HL-60 (cell line): Measurements from ENCODE around the gene ACRBP.

Experiments
- GABPA ChIP-seq: IDR thresholded peaks from 2 replicates; pipeline ENCODE4 v1.6.1; 2012; ENCODE audit warnings: low read depth
- POLR2AphosphoS5 ChIP-seq: IDR thresholded peaks from 2 replicates; pipeline ENCODE4 v1.6.1; 2012; ENCODE audit warnings: low read depth
- SPI1 ChIP-seq: IDR thresholded peaks from 2 replicates; pipeline ENCODE4 v1.6.1; 2012; ENCODE audit warnings: low read depth, mild to moderate bottlenecking, borderline replicate concordance
- TF ChIP-seq, protein P1 (sequence below): IDR thresholded peaks from one replicate; pipeline ENCODE4 v1.5.1; 2011; ENCODE audit warnings: low read length, control low read depth, inconsistent platforms; ENCODE audit not compliant: insufficient read depth
- TF ChIP-seq, protein P2 (sequence below): IDR thresholded peaks from 2 replicates; pipeline ENCODE4 v1.6.1; 2012; ENCODE audit warnings: low read depth; ENCODE audit not compliant: insufficient replicate concordance

DNA sequence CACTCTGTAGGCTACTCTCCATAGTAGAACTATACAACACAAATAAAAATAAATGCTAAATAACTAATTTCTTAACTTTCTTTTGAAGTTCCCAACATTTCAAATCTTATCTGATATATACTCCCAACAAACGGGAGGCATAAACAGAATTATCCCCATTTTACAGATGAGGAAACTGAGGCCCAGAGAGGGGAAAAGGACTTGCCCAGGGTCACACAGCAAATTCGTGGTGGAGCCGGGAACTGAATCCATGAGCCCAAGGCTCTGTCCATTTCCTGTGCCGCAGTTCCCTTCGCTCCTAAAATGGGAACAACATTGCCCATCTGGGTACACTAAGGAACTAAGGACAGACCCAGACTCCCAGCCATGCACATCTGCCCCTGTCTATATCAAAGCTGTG lies 29.7 kb upstream of the ACRBP start:
- TF ChIP-seq POLR2AphosphoS5 (no peak), SPI1 (no peak), GABPA (no peak)
- TF ChIP-seq, protein P1, sequence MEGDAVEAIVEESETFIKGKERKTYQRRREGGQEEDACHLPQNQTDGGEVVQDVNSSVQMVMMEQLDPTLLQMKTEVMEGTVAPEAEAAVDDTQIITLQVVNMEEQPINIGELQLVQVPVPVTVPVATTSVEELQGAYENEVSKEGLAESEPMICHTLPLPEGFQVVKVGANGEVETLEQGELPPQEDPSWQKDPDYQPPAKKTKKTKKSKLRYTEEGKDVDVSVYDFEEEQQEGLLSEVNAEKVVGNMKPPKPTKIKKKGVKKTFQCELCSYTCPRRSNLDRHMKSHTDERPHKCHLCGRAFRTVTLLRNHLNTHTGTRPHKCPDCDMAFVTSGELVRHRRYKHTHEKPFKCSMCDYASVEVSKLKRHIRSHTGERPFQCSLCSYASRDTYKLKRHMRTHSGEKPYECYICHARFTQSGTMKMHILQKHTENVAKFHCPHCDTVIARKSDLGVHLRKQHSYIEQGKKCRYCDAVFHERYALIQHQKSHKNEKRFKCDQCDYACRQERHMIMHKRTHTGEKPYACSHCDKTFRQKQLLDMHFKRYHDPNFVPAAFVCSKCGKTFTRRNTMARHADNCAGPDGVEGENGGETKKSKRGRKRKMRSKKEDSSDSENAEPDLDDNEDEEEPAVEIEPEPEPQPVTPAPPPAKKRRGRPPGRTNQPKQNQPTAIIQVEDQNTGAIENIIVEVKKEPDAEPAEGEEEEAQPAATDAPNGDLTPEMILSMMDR, result no peak
- TF ChIP-seq, protein P2, sequence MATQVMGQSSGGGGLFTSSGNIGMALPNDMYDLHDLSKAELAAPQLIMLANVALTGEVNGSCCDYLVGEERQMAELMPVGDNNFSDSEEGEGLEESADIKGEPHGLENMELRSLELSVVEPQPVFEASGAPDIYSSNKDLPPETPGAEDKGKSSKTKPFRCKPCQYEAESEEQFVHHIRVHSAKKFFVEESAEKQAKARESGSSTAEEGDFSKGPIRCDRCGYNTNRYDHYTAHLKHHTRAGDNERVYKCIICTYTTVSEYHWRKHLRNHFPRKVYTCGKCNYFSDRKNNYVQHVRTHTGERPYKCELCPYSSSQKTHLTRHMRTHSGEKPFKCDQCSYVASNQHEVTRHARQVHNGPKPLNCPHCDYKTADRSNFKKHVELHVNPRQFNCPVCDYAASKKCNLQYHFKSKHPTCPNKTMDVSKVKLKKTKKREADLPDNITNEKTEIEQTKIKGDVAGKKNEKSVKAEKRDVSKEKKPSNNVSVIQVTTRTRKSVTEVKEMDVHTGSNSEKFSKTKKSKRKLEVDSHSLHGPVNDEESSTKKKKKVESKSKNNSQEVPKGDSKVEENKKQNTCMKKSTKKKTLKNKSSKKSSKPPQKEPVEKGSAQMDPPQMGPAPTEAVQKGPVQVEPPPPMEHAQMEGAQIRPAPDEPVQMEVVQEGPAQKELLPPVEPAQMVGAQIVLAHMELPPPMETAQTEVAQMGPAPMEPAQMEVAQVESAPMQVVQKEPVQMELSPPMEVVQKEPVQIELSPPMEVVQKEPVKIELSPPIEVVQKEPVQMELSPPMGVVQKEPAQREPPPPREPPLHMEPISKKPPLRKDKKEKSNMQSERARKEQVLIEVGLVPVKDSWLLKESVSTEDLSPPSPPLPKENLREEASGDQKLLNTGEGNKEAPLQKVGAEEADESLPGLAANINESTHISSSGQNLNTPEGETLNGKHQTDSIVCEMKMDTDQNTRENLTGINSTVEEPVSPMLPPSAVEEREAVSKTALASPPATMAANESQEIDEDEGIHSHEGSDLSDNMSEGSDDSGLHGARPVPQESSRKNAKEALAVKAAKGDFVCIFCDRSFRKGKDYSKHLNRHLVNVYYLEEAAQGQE, result no peak
